ENCODE results near the gene RPS19BP1.

RPS19BP1 gene

GRCh38 chr22:39489094-39490068 lies 43.2 kb downstream of the RPS19BP1 start:
- no peak for DNase-seq (ENCODE audit: low spot score)

- no peak for DNase-seq (ENCODE audit: low spot score)
Observed at GRCh38 chr22:39488563-39489083, 43.9 kb downstream of the RPS19BP1 start.

GRCh38 chr22:39487826-39488520 lies 44.6 kb downstream of the RPS19BP1 start:
- no peak for DNase-seq (ENCODE audit: low spot score)

GRCh38 chr22:39486951-39487825 lies 45.4 kb downstream of the RPS19BP1 start:
- no peak for DNase-seq (ENCODE audit: low spot score)

GRCh38 chr22:39482768-39483167 lies 49.8 kb downstream of the RPS19BP1 start:
- no peak for DNase-seq (ENCODE audit: low spot score)

- no peak for DNase-seq (ENCODE audit: low spot score)
Observed at GRCh38 chr22:39481595-39481994, 51.0 kb downstream of the RPS19BP1 start.

- no peak for DNase-seq (ENCODE audit: low spot score)
Observed at GRCh38 chr22:39481054-39481453, 51.5 kb downstream of the RPS19BP1 start.

GRCh38 chr22:39480557-39480956 lies 52.0 kb downstream of the RPS19BP1 start:
- DNase-seq (ENCODE audit: low spot score), result no peak

GRCh38 chr22:39479254-39479653 lies 53.3 kb downstream of the RPS19BP1 start:
- no peak for DNase-seq (ENCODE audit: low spot score)

All from HuH-7 (cell line).